Stimulated activated CD4-positive, alpha-beta T cell treated with anti-CD3 and anti-CD28 coated beads, TNF-alpha, amount 100 ng/mL, for 48 hours (primary cell): ENCODE data around the gene SCGB1D1.

Experiments
- DNase-seq, 3 donors: peaks; one replicate each; pipeline ENCODE4 v3.0.0-alpha.2; 2020; ENCODE audit warnings: low read depth in 3 of 3

SCGB1D1 gene

DNA sequence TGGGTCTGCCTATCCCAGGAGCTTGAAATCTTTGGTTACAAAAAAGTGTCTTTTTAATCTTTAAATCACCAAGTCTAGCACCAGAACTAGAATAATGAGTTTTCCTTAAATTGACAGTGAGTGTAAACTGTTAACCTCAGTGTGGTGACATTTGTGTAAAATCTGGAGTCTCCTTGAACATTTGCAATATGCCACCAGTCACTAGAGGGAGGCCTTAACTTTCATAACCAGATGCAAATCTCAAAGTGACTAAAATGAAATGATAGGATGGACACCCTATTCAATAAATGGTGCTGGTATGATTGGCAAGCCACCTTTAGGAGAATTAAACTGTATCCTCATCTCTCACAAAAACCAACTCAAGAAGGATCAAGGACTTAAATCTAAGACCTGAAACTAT, 43.7 kb downstream of the SCGB1D1 start:
- no peak for DNase-seq

- DNase-seq, result no peak
These were observed 46.2 kb downstream of the SCGB1D1 start for GRCh38 chr11:62236187-62236586.

DNA sequence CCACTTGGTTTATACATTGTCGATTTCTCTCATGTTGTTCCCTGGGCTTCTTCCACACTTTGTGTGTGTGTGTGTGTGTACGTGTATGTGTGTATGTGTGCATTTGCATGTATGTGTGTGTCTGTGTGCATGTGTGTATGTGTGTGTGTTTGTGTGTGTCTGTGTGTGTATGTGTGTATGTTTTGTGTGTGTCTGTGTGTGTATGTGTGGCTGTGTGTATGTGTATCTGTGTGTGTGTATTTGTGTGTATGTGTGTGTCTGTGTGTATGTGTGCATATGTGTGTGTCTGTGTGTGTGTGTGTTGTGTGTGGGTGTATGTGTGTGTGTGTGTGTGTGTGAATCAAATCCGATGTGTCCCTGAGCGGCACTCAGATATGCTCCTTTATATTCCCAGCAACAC, 47.5 kb downstream of the SCGB1D1 start:
- no peak for DNase-seq

- no peak for DNase-seq
These were observed 48.1 kb downstream of the SCGB1D1 start for GRCh38 chr11:62238151-62238550.

GRCh38 chr11:62241095-62241494, 51.1 kb downstream of the SCGB1D1 start:
- DNase-seq, result no peak

GRCh38 chr11:62242021-62242420, 52.0 kb downstream of the SCGB1D1 start, which contains the start of gene SCGB1D2:
Gene SCGB1D2, plus strand, starts transcription at chr11:62242239. Its CDS starts 69 bp downstream, at chr11:62242308.
- DNase-seq, result no peak
